HG03571 (cell line): ENCODE data around the gene ANKDD1B.
"Not testable (repeated sequence)": the region's sequence is repeated elsewhere in the genome, so short reads cannot be mapped to it uniquely, and the experiment has no call there.

Experiments
- ATAC-seq: cut with Tn5 transposase; IDR thresholded peaks from one replicate; pipeline ENCODE4 v1.9.1; 2021; ENCODE audit not compliant: unreplicated experiment

Gene ANKDD1B

GRCh38 chr5:75611311-75612225, at the start of gene ANKDD1B:
Gene ANKDD1B (plus strand): TSS chr5:75611453. CDS start chr5:75611635, 182 bp downstream.
- ATAC-seq = no peak

- ATAC-seq = not testable (repeated sequence)
These were observed 45.1 kb upstream of the ANKDD1B start for GRCh38 chr5:75565991-75566709.

- ATAC-seq = peak; percentile 85
These were observed 44.4 kb upstream of the ANKDD1B start for GRCh38 chr5:75566710-75567309.

- ATAC-seq = peak; percentile 40
These were observed 43.5 kb upstream of the ANKDD1B start for GRCh38 chr5:75567710-75568109.

GRCh38 chr5:75568202-75568601, 43.1 kb upstream of the ANKDD1B start:
- ATAC-seq = no peak

GRCh38 chr5:75571547-75571946, 39.7 kb upstream of the ANKDD1B start:
- ATAC-seq = no peak

GRCh38 chr5:75574791-75575190, 36.5 kb upstream of the ANKDD1B start:
- ATAC-seq = peak; percentile 20

- not testable (repeated sequence) for ATAC-seq
These were observed 33.0 kb upstream of the ANKDD1B start for GRCh38 chr5:75578280-75578679.

GRCh38 chr5:75584641-75585040, 26.6 kb upstream of the ANKDD1B start:
- ATAC-seq = no peak

GRCh38 chr5:75588666-75589065, 22.6 kb upstream of the ANKDD1B start:
- no peak for ATAC-seq

- ATAC-seq = no peak
These were observed 10.7 kb upstream of the ANKDD1B start for GRCh38 chr5:75600535-75600934.

GRCh38 chr5:75601567-75601966, 9.7 kb upstream of the ANKDD1B start:
- ATAC-seq = no peak

- ATAC-seq = no peak
These were observed 9.3 kb upstream of the ANKDD1B start for GRCh38 chr5:75601996-75602395.

- ATAC-seq = no peak
These were observed 7.9 kb upstream of the ANKDD1B start for GRCh38 chr5:75603371-75603770.

GRCh38 chr5:75603821-75604220, 7.4 kb upstream of the ANKDD1B start:
- ATAC-seq = no peak

- not testable (repeated sequence) for ATAC-seq
These were observed 3.9 kb upstream of the ANKDD1B start for GRCh38 chr5:75607341-75607740.

GRCh38 chr5:75608870-75609269, 2.4 kb upstream of the ANKDD1B start:
- ATAC-seq = no peak

- ATAC-seq = no peak
These were observed 1.1 kb upstream of the ANKDD1B start for GRCh38 chr5:75610201-75610600.

- not testable (repeated sequence) for ATAC-seq
These were observed 368 bp upstream of the ANKDD1B start for GRCh38 chr5:75610859-75611310.

GRCh38 chr5:75612226-75612569, 945 bp downstream of the ANKDD1B start:
- no peak for ATAC-seq

- no peak for ATAC-seq
These were observed 1.6 kb downstream of the ANKDD1B start for GRCh38 chr5:75612901-75613300.

GRCh38 chr5:75614176-75614575, 2.9 kb downstream of the ANKDD1B start:
- no peak for ATAC-seq
